ENCODE measurements around the gene VPS37B.
"Not testable (repeated sequence)": the region's sequence is repeated elsewhere in the genome, so short reads cannot be mapped to it uniquely, and the experiment has no call there.

VPS37B gene

DNA sequence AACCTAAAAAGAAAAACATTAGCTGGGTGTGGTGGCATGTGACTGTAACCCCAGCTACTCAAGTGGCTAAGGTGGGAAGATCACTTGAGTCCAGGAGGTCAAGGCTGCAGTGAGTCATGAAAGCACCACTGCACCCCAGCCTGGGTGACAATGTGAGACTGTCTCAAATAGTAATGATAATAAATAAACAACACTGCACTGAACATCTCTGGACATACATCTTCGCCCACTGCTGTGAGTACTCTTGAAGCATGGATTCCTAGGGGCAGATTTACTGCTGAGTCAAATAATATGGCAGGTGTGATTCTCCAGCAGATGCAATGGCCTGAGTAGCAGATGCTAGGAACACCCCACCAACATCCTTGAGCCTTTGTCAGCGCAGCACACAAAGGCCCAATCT, 46.7 kb upstream of the VPS37B start:
- no peak overlapping the region for H2AFZ ChIP-seq (ENCODE audit: low read length)
- no peak overlapping the region for H3K27ac ChIP-seq (ENCODE audit: low read depth, low read length, poor library complexity, severe bottlenecking)
- H3K79me2 ChIP-seq (ENCODE audit: insufficient read depth, low read length) = no peaks in the 10 kb centered on the region
- H3K9me3 ChIP-seq (ENCODE audit: low read length) = no peaks in the 10 kb centered on the region
- H3K4me3 ChIP-seq (ENCODE audit: low read depth, low read length, poor library complexity, severe bottlenecking) = no peak overlapping the region
- H3F3A ChIP-seq (ENCODE audit: insufficient read depth, low read length) = no peaks in the 10 kb centered on the region
- no peaks in the 10 kb centered on the region; the same call in 1 of the 2 replicates for H3K27me3 ChIP-seq (ENCODE audit: insufficient read depth, low read length)
- H3K4me2 ChIP-seq (ENCODE audit: low read length) = no peak overlapping the region
- TF ChIP-seq EZH2 (IDR thresholded peaks at IDR 0.05; ENCODE audit: borderline replicate concordance, low read length) = no peak
- TF ChIP-seq, protein P1, sequence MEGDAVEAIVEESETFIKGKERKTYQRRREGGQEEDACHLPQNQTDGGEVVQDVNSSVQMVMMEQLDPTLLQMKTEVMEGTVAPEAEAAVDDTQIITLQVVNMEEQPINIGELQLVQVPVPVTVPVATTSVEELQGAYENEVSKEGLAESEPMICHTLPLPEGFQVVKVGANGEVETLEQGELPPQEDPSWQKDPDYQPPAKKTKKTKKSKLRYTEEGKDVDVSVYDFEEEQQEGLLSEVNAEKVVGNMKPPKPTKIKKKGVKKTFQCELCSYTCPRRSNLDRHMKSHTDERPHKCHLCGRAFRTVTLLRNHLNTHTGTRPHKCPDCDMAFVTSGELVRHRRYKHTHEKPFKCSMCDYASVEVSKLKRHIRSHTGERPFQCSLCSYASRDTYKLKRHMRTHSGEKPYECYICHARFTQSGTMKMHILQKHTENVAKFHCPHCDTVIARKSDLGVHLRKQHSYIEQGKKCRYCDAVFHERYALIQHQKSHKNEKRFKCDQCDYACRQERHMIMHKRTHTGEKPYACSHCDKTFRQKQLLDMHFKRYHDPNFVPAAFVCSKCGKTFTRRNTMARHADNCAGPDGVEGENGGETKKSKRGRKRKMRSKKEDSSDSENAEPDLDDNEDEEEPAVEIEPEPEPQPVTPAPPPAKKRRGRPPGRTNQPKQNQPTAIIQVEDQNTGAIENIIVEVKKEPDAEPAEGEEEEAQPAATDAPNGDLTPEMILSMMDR (IDR thresholded peaks at IDR 0.05; ENCODE audit: low read length) = no peak
- H3K9ac ChIP-seq (ENCODE audit: low read length) = no peak overlapping the region
- no peaks in the 10 kb centered on the region for H3K36me3 ChIP-seq (ENCODE audit: insufficient read depth, low read length)
- H3K9me2 ChIP-seq (ENCODE audit: low read depth, low read length) = no peaks in the 10 kb centered on the region
- H3K4me1 ChIP-seq (ENCODE audit: insufficient read depth, low read length, severe bottlenecking) = no peaks in the 10 kb centered on the region
- no peaks in the 10 kb centered on the region for H4K20me1 ChIP-seq (ENCODE audit: insufficient read depth, low read length)

GRCh38 chr12:122941351-122941750, 45.4 kb upstream of the VPS37B start:
- H3K27ac ChIP-seq (ENCODE audit: low read depth, low read length, poor library complexity, severe bottlenecking); H3K9me3 ChIP-seq (ENCODE audit: low read length); H3K79me2 ChIP-seq (ENCODE audit: insufficient read depth, low read length); H3K36me3 ChIP-seq (ENCODE audit: insufficient read depth, low read length); H4K20me1 ChIP-seq (ENCODE audit: insufficient read depth, low read length); H3F3A ChIP-seq (ENCODE audit: insufficient read depth, low read length); H3K27me3 ChIP-seq (ENCODE audit: insufficient read depth, low read length); H2AFZ ChIP-seq (ENCODE audit: low read length); H3K4me3 ChIP-seq (ENCODE audit: low read depth, low read length, poor library complexity, severe bottlenecking); H3K9me2 ChIP-seq (ENCODE audit: low read depth, low read length); H3K4me2 ChIP-seq (ENCODE audit: low read length); H3K9ac ChIP-seq (ENCODE audit: low read length); H3K4me1 ChIP-seq (ENCODE audit: insufficient read depth, low read length, severe bottlenecking): not testable (repeated sequence)

GRCh38 chr12:122939125-122939524, 43.2 kb upstream of the VPS37B start:
- Histone ChIP-seq H3K4me2 (ENCODE audit: low read length) (no peak overlapping the region), H3K79me2 (ENCODE audit: insufficient read depth, low read length) (no peaks in the 10 kb centered on the region), H3K9me3 (ENCODE audit: low read length) (no peaks in the 10 kb centered on the region), H3K9ac (ENCODE audit: low read length) (no peak overlapping the region), H3F3A (ENCODE audit: insufficient read depth, low read length) (no peaks in the 10 kb centered on the region), H3K27ac (ENCODE audit: low read depth, low read length, poor library complexity, severe bottlenecking) (no peak overlapping the region), H3K4me1 (ENCODE audit: insufficient read depth, low read length, severe bottlenecking) (no peaks in the 10 kb centered on the region), H4K20me1 (ENCODE audit: insufficient read depth, low read length) (no peaks in the 10 kb centered on the region), H2AFZ (ENCODE audit: low read length) (no peak overlapping the region), H3K9me2 (ENCODE audit: low read depth, low read length) (no peaks in the 10 kb centered on the region), H3K4me3 (ENCODE audit: low read depth, low read length, poor library complexity, severe bottlenecking) (no peak overlapping the region), H3K36me3 (ENCODE audit: insufficient read depth, low read length) (no peaks in the 10 kb centered on the region), H3K27me3 (ENCODE audit: insufficient read depth, low read length) (no peaks in the 10 kb centered on the region; the same call in 1 of the 2 replicates)
- TF ChIP-seq EZH2 (IDR thresholded peaks at IDR 0.05; ENCODE audit: borderline replicate concordance, low read length) = no peak
- TF ChIP-seq, protein P1 (IDR thresholded peaks at IDR 0.05; ENCODE audit: low read length) = no peak

DNA sequence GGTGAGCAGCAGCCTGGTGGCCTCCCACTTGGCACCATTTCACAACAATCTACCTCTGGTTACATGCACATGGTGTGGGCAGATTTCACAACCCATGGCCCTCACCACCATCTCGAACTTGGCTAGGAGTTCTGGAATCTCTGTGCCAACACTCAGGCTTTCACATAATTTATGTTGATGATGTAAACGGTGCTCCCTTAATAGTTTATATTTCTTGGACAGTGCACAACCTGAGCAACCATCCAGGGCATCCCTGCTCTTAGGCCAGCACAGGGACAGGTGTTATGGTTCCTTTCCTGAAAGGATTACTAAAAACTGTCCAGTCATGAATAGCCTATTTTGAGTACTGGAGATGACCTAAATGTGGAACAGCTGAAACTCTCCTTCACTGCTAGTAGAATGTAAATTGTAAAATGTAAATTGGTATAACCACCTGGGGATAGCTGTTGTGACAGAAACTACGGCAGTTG, 41.7 kb upstream of the VPS37B start:
- H3K4me2 ChIP-seq (ENCODE audit: low read length) = no peak overlapping the region
- H3K4me1 ChIP-seq (ENCODE audit: insufficient read depth, low read length, severe bottlenecking) = no peaks in the 10 kb centered on the region
- H3K9me2 ChIP-seq (ENCODE audit: low read depth, low read length) = no peaks in the 10 kb centered on the region
- no peaks in the 10 kb centered on the region for H3K36me3 ChIP-seq (ENCODE audit: insufficient read depth, low read length)
- H3K27me3 ChIP-seq (ENCODE audit: insufficient read depth, low read length) = no peaks in the 10 kb centered on the region; the same call in 1 of the 2 replicates
- no peak overlapping the region for H3K27ac ChIP-seq (ENCODE audit: low read depth, low read length, poor library complexity, severe bottlenecking)
- no peaks in the 10 kb centered on the region for H3K9me3 ChIP-seq (ENCODE audit: low read length)
- H3F3A ChIP-seq (ENCODE audit: insufficient read depth, low read length) = no peaks in the 10 kb centered on the region
- no peaks in the 10 kb centered on the region for H3K79me2 ChIP-seq (ENCODE audit: insufficient read depth, low read length)
- no peak overlapping the region for H2AFZ ChIP-seq (ENCODE audit: low read length)
- H4K20me1 ChIP-seq (ENCODE audit: insufficient read depth, low read length) = no peaks in the 10 kb centered on the region
- TF ChIP-seq, protein P1 (IDR thresholded peaks at IDR 0.05; ENCODE audit: low read length) = no peak
- no peak for TF ChIP-seq EZH2 (IDR thresholded peaks at IDR 0.05; ENCODE audit: borderline replicate concordance, low read length)
- no peak overlapping the region for H3K4me3 ChIP-seq (ENCODE audit: low read depth, low read length, poor library complexity, severe bottlenecking)
- no peak overlapping the region for H3K9ac ChIP-seq (ENCODE audit: low read length)
